ENCODE results near the gene MYOG.

MYOG gene

GRCh38 chr1:203117611-203118575 is 32.1 kb upstream of the MYOG start:
- peak in 1 of 2 donors; percentile 35 for DNase-seq (ENCODE audit: low read depth in 2 of 2)

DNA sequence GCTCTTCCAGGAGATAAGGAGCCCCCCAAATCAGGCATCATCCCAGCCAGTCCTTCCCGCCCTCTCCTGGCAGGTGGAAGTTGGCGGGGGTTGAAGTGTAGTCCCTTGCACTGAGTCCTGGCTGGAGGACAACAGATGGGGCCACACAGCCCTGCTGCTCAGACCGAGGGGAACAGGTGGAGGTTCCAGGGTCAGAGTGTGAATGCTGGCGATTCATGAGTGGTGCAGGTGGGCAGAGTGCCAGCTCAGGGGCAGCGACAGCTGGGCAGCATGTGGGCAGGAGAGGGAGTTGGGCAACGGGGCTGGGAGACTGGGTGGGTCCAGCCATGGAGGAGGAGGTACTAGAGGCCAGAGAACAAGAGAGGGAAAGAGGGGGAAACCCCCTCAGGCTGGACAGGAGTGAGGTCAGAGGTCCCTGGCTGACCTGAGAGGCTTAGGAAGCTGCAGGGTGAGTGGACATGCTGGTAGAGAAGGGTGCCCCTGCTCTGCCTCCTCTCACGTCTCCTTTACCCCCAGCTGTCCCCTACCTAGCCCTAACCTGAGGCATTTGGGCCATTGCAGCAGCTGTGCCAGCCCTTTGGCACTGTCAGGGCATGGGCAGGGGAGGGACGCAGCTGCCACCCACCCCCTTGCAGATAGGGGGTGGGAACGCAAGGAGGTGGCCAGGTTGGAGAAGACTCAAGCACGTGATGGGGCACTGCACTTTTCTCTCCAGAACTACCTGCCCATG is 30.4 kb upstream of the MYOG start:
- DNase-seq (ENCODE audit: low read depth in 2 of 2): no peak

DNA sequence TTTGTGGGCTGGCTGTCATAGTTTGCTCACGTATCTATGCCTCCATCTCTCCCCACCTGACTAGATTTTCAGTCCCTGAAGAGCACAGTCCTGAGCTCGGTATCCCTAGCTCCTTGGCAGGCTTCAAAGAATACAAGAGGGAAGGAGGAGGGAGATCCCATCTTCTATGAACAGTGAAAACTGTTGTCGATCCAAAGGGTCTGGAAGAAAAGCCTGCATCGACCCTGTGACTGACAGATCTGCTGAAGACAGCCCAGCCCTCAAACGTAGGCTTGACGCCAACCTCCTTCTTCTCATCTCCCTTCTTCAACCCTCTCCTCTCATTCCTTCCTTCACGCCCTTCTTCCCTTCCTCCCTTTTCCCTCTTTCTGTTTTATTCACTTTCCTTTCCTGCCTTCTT is 28.4 kb upstream of the MYOG start:
- no peak for DNase-seq (ENCODE audit: low read depth in 2 of 2)

DNA sequence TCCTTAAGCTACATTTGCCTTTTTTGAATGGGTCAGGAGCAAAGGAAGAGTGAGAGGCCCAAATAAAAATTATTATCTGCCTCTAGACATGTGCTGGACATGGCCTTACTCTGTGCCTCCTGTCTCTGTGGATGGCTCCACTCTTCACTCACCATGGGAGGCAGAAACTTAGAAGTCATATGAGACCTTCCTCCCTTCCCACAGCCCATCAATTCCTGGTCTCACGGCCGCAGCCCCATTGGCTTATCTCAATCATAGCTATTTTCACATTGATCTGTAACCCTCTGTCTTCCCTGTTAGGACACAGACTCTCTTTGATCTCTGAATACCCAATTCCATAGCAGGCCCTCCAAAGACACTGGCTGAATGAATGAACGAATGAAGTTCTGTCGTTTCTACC is 27.5 kb upstream of the MYOG start:
- no peak for DNase-seq (ENCODE audit: low read depth in 2 of 2)

DNA sequence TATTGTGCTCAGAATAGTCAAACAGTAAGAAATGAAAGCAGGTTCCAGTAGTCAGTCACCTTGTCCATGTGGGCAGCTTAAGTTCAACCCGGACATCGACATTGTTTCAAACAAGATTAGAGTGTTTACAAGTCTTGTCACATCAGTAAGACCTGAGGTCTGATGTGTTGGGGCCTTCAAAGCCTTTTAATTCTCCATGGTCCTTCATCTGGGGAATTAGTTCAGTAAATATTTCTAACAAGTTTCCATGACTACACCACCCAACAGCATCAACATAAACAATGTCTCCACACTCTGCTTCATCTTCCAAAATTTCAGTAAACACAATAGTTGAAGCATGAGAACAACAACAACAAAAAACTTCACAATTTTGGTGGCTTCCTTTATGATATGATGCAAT is 26.7 kb upstream of the MYOG start:
- DNase-seq (ENCODE audit: low read depth in 2 of 2): no peak

DNA sequence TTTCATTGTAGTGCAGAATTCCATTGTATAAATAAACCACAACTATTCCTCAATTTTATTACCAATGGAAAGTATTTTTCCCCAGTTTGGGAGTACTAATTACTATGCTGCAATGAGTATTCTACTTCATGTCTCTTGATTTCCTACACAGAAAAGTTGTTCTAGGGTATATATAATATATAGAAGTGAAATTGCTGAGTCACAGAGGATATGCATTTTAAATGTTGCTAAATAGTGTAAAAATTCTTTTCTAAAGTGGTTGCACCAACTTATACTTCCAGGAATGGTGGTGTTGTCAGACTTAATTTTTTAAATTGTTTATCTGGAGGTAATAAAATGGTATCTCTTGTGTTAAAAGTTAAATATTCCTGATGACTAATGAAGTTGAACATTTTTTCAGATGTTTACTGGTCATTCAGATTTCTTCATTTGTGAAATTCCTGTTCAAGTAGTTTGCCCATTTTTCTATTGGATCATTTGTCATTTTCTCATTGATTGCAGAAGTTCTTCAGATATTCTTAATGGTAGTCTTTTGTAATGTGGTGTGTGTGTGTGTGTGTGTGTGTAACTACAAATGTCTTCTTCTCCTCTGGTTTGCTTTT is 19.1 kb upstream of the MYOG start:
- no peak for DNase-seq (ENCODE audit: low read depth in 2 of 2)

DNA sequence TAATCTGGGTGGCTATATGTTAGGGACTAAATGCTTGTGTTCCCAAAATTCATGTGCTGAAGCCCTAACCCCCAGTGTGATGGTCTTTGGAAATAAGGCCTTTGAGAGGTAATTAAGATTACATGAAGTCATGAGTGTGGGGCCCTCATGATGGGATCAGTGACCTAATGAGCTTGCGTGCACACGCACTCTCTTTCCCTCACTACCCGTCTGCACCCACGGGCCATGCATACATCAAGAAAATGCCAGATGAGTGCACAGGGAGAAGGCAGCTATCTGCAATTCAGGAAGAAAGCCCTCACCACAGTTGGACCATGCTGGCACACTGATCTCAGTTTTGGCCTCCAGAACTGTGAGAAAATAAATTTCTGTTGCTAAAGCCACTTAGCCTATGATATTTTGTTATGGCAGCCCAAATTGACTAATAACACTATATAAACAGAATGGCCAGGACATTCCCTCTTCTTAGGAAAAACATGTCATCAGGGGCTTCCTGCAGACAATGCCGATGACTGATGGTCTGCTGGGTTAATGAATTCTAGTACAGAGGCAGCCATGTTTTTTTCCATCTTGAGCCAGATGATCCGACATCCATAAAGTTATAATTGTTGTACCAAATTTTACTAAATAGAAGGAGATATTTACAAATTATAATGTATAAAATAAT is 18.1 kb upstream of the MYOG start:
- no peak for DNase-seq (ENCODE audit: low read depth in 2 of 2)

DNA sequence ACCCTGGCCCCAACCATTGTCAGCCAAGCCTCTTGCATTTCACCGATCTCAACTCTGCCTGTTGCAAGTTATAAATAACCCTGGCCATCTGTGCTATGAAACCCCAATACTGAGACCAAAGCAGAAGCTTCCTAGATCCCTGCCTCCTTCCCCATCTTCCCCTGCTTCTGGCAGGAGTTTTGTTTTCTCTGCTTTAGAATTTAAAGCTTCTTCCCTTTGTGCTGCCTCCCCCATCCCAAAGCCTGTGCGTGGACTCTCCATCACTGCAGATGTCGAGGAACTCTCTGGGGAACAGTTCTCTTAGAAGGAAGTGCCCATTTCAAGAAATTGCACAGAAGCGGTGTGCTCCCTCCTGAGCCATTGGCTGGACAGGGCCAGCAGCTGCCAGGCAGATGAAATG is 17.4 kb upstream of the MYOG start:
- DNase-seq (ENCODE audit: low read depth in 2 of 2): no peak

DNA sequence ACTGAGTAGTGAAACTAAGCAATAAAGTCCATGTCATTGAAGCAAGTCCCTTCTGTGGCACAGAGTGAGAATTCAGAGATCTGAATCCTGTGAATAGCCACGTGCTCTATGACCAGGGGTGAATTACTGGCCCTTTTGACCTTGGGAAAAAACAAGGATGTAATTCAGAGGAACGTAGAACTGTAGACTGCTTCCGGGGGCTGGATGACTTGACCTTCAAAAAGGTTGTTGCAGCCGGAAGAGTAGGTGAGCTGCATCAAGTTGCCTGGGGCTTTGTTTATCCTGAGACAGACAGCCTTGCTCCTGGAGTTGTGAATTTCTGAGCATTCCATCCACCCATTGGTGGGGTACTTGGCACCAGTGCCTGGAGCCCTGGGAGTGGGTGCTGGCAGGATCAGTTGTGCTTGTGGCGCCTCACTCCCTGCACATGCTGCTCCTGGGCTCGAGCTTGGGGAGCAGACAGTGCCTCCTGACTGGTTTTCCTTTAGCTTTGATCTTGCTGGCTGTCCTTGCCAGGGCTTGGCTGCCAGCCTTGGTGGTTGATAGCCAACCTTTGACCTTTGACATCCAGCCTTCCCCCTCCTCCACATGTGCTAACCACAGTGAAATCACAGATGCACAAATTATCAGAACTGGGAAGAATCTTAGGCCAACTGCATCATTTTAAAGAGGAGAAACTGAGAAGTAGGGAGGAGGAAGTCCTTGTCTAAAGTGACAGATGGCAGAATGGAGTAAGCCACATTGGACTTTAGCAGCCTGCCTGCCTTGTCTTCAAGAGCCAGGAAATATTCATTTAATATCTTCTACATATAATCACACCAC is 16.2 kb upstream of the MYOG start:
- no peak for DNase-seq (ENCODE audit: low read depth in 2 of 2)

DNA sequence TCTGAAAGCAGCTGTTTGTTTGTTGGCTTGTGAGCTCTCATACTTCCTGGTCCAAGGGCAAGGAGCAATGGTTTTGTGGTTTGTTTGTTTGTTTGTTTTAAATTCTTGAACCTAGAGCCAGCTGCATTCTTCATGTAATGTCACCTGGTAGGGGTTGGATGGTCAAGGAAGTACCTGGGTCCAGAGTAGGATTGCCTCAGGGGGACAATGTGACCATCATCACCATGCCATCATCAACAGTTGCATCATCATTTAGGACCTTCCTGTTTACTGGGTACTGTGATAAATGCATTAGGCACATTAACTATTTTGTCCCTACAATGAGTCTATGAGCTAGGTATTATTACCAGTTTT is 14.7 kb upstream of the MYOG start:
- DNase-seq (ENCODE audit: low read depth in 2 of 2): no peak

DNA sequence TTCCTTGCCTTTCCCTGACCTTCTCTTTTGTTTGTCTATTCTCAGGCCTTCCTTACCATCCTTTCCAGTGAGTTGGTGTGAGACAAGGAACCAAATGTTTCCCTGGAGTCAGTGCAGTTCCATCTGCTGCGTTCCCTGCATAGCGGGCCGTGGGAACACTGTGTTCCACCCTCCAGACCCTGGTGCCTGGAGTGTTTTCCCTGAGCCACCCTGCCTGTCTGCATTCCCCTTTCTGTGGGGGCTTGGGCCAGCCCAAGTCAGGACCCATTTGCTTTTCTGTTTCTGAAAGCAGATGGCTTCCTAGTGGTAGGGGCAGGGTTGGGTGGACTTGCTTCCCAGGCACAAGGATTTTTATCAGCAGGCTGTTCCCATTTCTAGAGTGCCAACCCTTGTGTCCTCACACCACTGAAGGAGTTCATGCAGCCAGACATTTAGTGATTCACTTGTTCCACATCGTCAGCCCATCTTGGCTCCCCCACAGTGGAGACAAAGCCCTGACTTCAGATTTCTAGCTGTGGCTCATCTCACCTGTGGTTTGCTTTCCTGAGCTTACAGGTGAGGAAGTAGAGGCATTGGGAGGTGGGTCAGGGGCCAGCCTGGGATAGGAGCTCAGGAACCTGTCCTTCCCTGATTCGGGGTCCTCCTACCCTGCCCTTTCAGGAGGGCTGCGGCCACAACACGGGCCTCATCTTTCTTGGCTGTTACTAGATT is 14.1 kb upstream of the MYOG start:
- DNase-seq (ENCODE audit: low read depth in 2 of 2): no peak

DNA sequence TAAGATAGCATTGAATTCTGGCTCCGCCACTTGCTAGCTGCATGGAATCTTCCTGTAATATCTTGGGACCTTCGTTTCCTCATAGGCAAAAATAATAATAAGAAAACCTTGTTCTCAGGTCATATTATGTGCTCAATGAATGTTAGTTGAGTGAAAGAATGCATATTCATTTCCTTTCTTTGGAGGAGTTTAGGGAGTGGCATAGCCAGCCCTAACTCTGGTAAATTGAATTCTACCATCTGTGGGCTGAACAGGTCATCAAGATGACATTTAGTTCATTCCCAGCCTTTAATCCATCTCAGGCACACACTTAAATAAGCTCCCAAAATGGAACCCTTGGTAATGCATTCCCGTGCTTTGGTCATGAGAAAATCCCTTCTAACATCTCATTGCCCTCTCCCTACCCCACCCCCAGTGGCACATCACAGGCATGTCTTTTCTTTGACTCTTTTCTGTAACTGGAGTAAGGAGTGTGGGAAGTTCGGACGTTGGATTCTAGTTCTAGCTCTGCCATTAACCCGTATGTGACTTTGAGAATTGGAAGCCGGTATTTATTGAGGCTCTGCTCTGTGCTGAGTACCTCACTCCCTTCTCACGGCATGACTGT is 13.2 kb upstream of the MYOG start:
- DNase-seq (ENCODE audit: low read depth in 2 of 2): no peak

DNA sequence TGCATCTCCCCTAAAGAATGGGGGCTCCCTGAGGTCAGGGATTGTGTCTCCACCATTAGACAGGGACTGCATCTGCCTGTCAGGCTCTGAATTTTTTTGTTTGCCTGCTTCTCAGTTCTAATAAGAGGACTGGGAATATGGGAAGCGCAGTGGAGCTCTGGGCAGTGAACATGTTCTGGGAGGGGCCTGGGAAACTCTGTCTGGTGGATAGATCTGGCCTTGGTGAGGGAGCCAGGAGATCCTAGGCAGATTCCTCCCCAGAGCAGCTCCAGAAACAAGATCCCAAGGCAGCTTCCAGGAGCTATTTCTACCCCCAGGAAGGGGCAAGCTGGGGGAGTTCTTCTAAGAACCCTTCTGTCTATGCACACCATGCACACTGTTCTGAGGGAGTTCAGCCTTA is 12.6 kb upstream of the MYOG start:
- DNase-seq (ENCODE audit: low read depth in 2 of 2): no peak

DNA sequence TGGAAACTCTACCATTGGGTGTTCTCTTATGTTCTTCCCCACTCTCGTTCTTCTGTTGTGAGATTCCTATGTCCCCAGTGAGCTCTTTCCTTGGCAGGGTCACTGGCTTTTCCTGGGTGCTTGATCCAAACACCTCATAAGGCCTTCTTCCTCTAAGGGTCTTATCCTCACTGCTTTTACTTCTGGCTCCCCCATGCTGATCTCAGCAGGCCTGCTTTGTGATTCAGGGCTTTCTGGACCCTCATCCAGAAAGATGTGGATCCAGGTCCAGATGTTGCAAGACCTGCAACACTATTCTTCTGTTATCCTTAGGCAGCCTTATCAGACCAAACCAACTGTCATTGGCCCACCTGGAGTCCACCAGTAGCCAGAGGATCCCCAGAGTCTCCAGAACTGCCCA is 11.2 kb upstream of the MYOG start:
- no peak for DNase-seq (ENCODE audit: low read depth in 2 of 2)

- DNase-seq (ENCODE audit: low read depth in 2 of 2): no peak
Measured at GRCh38 chr1:203096566-203096965, 10.8 kb upstream of the MYOG start.

- DNase-seq (ENCODE audit: low read depth in 2 of 2): no peak
Measured at GRCh38 chr1:203095061-203095690, 9.4 kb upstream of the MYOG start.

- DNase-seq (ENCODE audit: low read depth in 2 of 2): no peak
Measured at GRCh38 chr1:203093754-203094410, 8.1 kb upstream of the MYOG start.

- no peak for DNase-seq (ENCODE audit: low read depth in 2 of 2)
Measured at GRCh38 chr1:203091761-203092330, 6.0 kb upstream of the MYOG start.

GRCh38 chr1:203091199-203091477 is 5.3 kb upstream of the MYOG start:
- DNase-seq (ENCODE audit: low read depth in 2 of 2): no peak

Measured in activated CD4-positive, alpha-beta T cell treated with anti-CD3 and anti-CD28 coated beads for 24 hours (primary cell).